BLaER1 treated with 17β-estradiol and CSF1 and Interleukin-3, amounts not matched to agents 10 nM and 100 nM (cell line): ENCODE measurements around the gene HNF1A.

ENCODE experiments used
- H3K27ac ChIP-seq, 11 experiments: shearing (Covaris generic); formaldehyde crosslinking; 2 replicates each; pipeline ENCODE4 v1.8.1; 2022
- H3K27me3 ChIP-seq, 11 experiments: shearing (Covaris generic); formaldehyde crosslinking; 2 replicates each; pipeline ENCODE4 v1.8.1; 2022
- H3K36me3 ChIP-seq, 11 experiments: shearing (Covaris generic); formaldehyde crosslinking; 2 replicates each; pipeline ENCODE4 v1.8.1; 2022
- H3K4me1 ChIP-seq, 10 experiments: shearing (Covaris generic); formaldehyde crosslinking; 2 replicates each; pipeline ENCODE4 v1.8.1; 2022
- H3K4me2 ChIP-seq, 11 experiments: shearing (Covaris generic); formaldehyde crosslinking; 2 replicates each; pipeline ENCODE4 v1.8.1; 2022
- H3K4me3 ChIP-seq, 10 experiments: shearing (Covaris generic); formaldehyde crosslinking; 2 replicates each; pipeline ENCODE4 v1.8.1; 2022
- H3K9ac ChIP-seq, 11 experiments: shearing (Covaris generic); formaldehyde crosslinking; 2 replicates each; pipeline ENCODE4 v1.8.1; 2022
- H3K9me3 ChIP-seq, 11 experiments: shearing (Covaris generic); formaldehyde crosslinking; replicated peaks in 1 of 11; 2 replicates each; pipeline ENCODE4 v1.8.1; 2022
- H4K20me1 ChIP-seq, 11 experiments: shearing (Covaris generic); formaldehyde crosslinking; 2 replicates each; pipeline ENCODE4 v1.8.1; 2022
- Cebpa-rat ChIP-seq, 11 experiments: shearing (Covaris generic); IDR thresholded peaks; 2 replicates each; pipeline ENCODE4 v1.8.1; 2022

The HNF1A gene

GRCh38 chr12:120980800-120981368 lies 2.5 kb downstream of the HNF1A start:
- no peak overlapping the region for H3K9ac ChIP-seq
- H3K9me3 ChIP-seq, result no peaks in the 10 kb centered on the region
- no peaks in the 10 kb centered on the region for H3K27me3 ChIP-seq
- H3K4me2 ChIP-seq, result no peak overlapping the region
- no peak overlapping the region for H3K27ac ChIP-seq
- TF ChIP-seq Cebpa-rat (IDR thresholded peaks at IDR 0.05), result no peak
- H3K36me3 ChIP-seq, result no peaks in the 10 kb centered on the region
- H3K4me3 ChIP-seq, result no peak overlapping the region
- H4K20me1 ChIP-seq, result no peaks in the 10 kb centered on the region
- no peaks in the 10 kb centered on the region for H3K4me1 ChIP-seq

- Histone ChIP-seq H3K27me3 (no peaks in the 10 kb centered on the region), H3K9me3 (no peaks in the 10 kb centered on the region), H3K27ac (no peak overlapping the region), H3K9ac (no peak overlapping the region), H4K20me1 (no peaks in the 10 kb centered on the region), H3K4me1 (no peaks in the 10 kb centered on the region), H3K4me2 (no peak overlapping the region), H3K36me3 (no peaks in the 10 kb centered on the region), H3K4me3 (no peak overlapping the region)
- TF ChIP-seq Cebpa-rat (IDR thresholded peaks at IDR 0.05), result no peak
These were observed 3.1 kb downstream of the HNF1A start for GRCh38 chr12:120981407-120981941.

GRCh38 chr12:120982659-120983058 lies 4.3 kb downstream of the HNF1A start:
- no peaks in the 10 kb centered on the region for H3K9me3 ChIP-seq
- no peak for TF ChIP-seq Cebpa-rat (IDR thresholded peaks at IDR 0.05)
- no peak overlapping the region for H3K4me3 ChIP-seq
- no peaks in the 10 kb centered on the region for H3K4me1 ChIP-seq
- no peaks in the 10 kb centered on the region for H4K20me1 ChIP-seq
- no peak overlapping the region for H3K27ac ChIP-seq
- no peak overlapping the region for H3K4me2 ChIP-seq
- no peak overlapping the region for H3K9ac ChIP-seq
- H3K36me3 ChIP-seq, result no peaks in the 10 kb centered on the region
- H3K27me3 ChIP-seq, result no peaks in the 10 kb centered on the region

- Histone ChIP-seq H3K9me3 (no peaks in the 10 kb centered on the region), H4K20me1 (no peaks in the 10 kb centered on the region), H3K4me3 (no peak overlapping the region), H3K4me1 (no peaks in the 10 kb centered on the region), H3K36me3 (no peaks in the 10 kb centered on the region), H3K4me2 (no peak overlapping the region), H3K27ac (no peak overlapping the region), H3K27me3 (no peaks in the 10 kb centered on the region), H3K9ac (no peak overlapping the region)
- no peak for TF ChIP-seq Cebpa-rat (IDR thresholded peaks at IDR 0.05)
These were observed 5.4 kb downstream of the HNF1A start for GRCh38 chr12:120983759-120984158.

- no peak overlapping the region for H3K4me3 ChIP-seq
- H3K36me3 ChIP-seq, result no peaks in the 10 kb centered on the region
- no peak overlapping the region for H3K27ac ChIP-seq
- no peak for TF ChIP-seq Cebpa-rat (IDR thresholded peaks at IDR 0.05)
- no peaks in the 10 kb centered on the region for H4K20me1 ChIP-seq
- no peaks in the 10 kb centered on the region for H3K4me1 ChIP-seq
- no peak overlapping the region for H3K4me2 ChIP-seq
- no peaks in the 10 kb centered on the region for H3K27me3 ChIP-seq
- no peak overlapping the region for H3K9ac ChIP-seq
- no peaks in the 10 kb centered on the region for H3K9me3 ChIP-seq
These were observed 6.1 kb downstream of the HNF1A start for GRCh38 chr12:120984351-120984898.

- no peaks in the 10 kb centered on the region for H3K9me3 ChIP-seq
- H3K9ac ChIP-seq, result no peak overlapping the region
- no peak overlapping the region for H3K27ac ChIP-seq
- H3K27me3 ChIP-seq, result no peaks in the 10 kb centered on the region
- H3K4me3 ChIP-seq, result no peak overlapping the region
- H3K36me3 ChIP-seq, result no peaks in the 10 kb centered on the region
- H3K4me1 ChIP-seq, result no peaks in the 10 kb centered on the region
- no peaks in the 10 kb centered on the region for H4K20me1 ChIP-seq
- no peak for TF ChIP-seq Cebpa-rat (IDR thresholded peaks at IDR 0.05)
- H3K4me2 ChIP-seq, result no peak overlapping the region
These were observed 9.9 kb downstream of the HNF1A start for GRCh38 chr12:120988234-120988633.

GRCh38 chr12:120988658-120989057 lies 10.3 kb downstream of the HNF1A start:
- H4K20me1 ChIP-seq, result no peaks in the 10 kb centered on the region
- H3K27me3 ChIP-seq, result no peaks in the 10 kb centered on the region
- no peaks in the 10 kb centered on the region for H3K9me3 ChIP-seq
- no peak overlapping the region for H3K27ac ChIP-seq
- no peaks in the 10 kb centered on the region for H3K4me1 ChIP-seq
- H3K4me2 ChIP-seq, result no peak overlapping the region
- H3K9ac ChIP-seq, result no peak overlapping the region
- H3K36me3 ChIP-seq, result no peaks in the 10 kb centered on the region
- no peak for TF ChIP-seq Cebpa-rat (IDR thresholded peaks at IDR 0.05)
- H3K4me3 ChIP-seq, result no peak overlapping the region

- H3K27ac ChIP-seq, result no peak overlapping the region
- H3K4me3 ChIP-seq, result no peak overlapping the region
- TF ChIP-seq Cebpa-rat (IDR thresholded peaks at IDR 0.05), result no peak
These were observed 11.3 kb downstream of the HNF1A start for GRCh38 chr12:120989687-120990086.

GRCh38 chr12:120990487-120991055 lies 12.2 kb downstream of the HNF1A start:
- Histone ChIP-seq H3K9me3 (no peaks in the 10 kb centered on the region), H3K9ac (no peak overlapping the region), H3K27me3 (no peaks in the 10 kb centered on the region), H3K27ac (no peak overlapping the region), H3K36me3 (no peaks in the 10 kb centered on the region), H3K4me3 (no peak overlapping the region), H3K4me1 (no peaks in the 10 kb centered on the region), H3K4me2 (no peak overlapping the region), H4K20me1 (no peaks in the 10 kb centered on the region; a peak in 1 of 22 replicates)
- TF ChIP-seq Cebpa-rat (IDR thresholded peaks at IDR 0.05), result no peak

More at GRCh38 chr12:120989687-120990086, 11.3 kb downstream of the HNF1A start:
- H3K27me3 ChIP-seq, result no peaks in the 10 kb centered on the region
- H3K4me2 ChIP-seq, result no peak overlapping the region
- no peaks in the 10 kb centered on the region for H3K36me3 ChIP-seq
- no peak overlapping the region for H3K9ac ChIP-seq
- no peaks in the 10 kb centered on the region for H3K4me1 ChIP-seq
- H4K20me1 ChIP-seq, result no peaks in the 10 kb centered on the region; a peak in 1 of 22 replicates
- H3K9me3 ChIP-seq, result no peaks in the 10 kb centered on the region

- Histone ChIP-seq H3K27me3 (no peaks in the 10 kb centered on the region), H3K36me3 (no peaks in the 10 kb centered on the region), H4K20me1 (no peaks in the 10 kb centered on the region; a peak in 1 of 22 replicates), H3K4me2 (no peak overlapping the region), H3K4me1 (peaks cover 0 to 1% (median 0%) of the 10 kb centered on the region in 10 experiments; a peak in 2 of 20 replicates), H3K9ac (no peak overlapping the region), H3K9me3 (no peaks in the 10 kb centered on the region), H3K4me3 (no peak overlapping the region), H3K27ac (no peak overlapping the region)
- no peak for TF ChIP-seq Cebpa-rat (IDR thresholded peaks at IDR 0.05)
These were observed 13.6 kb downstream of the HNF1A start for GRCh38 chr12:120991965-120992364.
